HG03139 (cell line): ENCODE measurements around the gene SAMM50.
A peak's percentile ranks its signal among the peaks of the same experiment; 100 is the strongest.

Experiments used
- ATAC-seq: cut with Tn5 transposase; IDR thresholded peaks from one replicate; pipeline ENCODE4 v1.9.1; 2021; ENCODE audit not compliant: unreplicated experiment

Gene SAMM50

GRCh38 chr22:44026630-44027511, 71.6 kb downstream of the SAMM50 start:
- ATAC-seq: peak; percentile 38

DNA sequence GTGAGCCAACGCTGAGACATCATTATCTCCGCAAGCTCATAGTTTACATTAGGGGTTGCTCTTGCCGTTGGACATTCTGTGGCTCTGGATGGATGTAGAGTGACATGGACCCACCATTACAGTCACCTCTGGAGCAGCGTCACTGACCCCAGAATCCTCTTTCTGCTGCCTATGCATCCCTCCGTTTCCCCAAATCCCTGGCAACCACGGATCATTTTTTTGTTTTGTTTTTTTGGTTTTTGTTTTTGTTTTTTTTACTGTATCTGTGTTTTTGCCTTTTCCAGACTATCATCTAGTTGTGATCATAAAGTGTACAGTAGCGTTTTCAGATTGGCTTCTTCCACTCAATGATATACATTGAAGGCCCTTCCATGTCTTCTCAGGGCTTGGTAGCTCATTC, 72.8 kb downstream of the SAMM50 start:
- no peak for ATAC-seq

GRCh38 chr22:44029069-44029468, 73.8 kb downstream of the SAMM50 start:
- ATAC-seq: no peak

- ATAC-seq: no peak
Observed at GRCh38 chr22:44030051-44030701, 74.9 kb downstream of the SAMM50 start.

DNA sequence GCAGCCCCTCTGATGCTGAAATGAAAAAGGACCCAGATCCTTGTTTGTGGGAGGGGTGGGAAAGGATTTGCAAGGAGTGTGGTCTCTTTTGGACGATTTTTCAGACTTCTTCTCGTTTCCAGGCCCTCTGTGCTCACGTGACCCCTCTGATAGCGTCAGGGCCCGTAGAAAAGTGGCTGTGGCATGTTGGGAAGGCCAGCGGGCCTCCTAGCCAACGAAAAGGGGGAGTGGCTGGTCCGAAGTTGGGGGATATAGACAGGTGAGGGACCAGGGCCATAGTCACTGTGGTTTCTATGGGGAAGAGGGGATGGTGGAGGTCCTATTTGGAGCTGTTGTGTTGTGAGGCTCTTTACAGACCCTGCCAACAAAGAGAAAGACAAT, 75.5 kb downstream of the SAMM50 start:
- ATAC-seq: no peak

GRCh38 chr22:44031158-44031952, 76.1 kb downstream of the SAMM50 start:
- ATAC-seq: no peak

DNA sequence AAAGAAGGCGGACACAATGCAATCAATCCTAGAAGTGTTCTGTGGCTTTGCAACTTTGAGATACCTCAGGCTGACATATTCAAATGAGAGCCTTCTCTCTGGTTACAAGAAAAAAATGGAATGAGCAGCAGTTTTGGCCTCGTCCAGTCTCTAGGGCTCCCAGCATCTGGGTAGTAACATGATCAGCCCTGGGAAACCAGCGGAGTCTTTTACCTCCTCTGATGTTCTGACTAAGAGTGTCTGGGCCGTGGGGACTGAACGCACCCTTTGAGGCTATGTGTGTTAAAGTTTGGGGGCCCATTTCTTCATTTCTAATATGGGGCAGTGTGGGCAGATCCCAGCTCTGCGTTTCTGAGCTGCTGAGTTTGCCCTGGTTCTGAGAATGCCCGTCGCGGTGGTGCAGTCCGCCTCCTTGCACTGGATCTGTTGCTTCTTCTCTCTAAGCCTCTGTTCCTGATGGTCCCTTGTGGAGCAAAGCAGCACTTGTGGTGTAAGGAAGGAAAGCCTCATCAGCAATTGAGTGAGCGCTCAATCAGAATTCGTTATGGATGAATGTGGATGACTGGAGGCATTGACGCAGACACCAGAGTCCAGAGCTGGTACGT, 77.0 kb downstream of the SAMM50 start:
- ATAC-seq: no peak

DNA sequence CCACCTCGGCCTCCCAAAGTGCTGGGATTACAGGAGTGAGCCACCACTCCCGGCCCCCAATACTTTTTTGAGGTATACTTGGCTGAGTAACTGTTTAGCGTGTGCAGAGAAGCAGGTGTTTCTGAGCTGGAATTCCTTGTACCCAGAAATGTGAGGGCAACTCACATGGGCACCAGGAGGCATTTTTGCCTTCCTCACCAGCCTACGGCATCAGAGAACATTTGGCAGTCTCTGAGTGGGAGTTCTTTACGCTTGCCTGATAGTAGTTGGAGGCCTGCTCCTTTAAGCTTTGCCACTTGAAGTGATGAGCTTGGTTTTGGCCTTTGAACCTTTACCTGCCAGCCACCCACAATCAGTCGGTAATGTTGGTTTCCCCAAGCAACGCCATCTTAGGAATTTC, 78.0 kb downstream of the SAMM50 start:
- no peak for ATAC-seq

DNA sequence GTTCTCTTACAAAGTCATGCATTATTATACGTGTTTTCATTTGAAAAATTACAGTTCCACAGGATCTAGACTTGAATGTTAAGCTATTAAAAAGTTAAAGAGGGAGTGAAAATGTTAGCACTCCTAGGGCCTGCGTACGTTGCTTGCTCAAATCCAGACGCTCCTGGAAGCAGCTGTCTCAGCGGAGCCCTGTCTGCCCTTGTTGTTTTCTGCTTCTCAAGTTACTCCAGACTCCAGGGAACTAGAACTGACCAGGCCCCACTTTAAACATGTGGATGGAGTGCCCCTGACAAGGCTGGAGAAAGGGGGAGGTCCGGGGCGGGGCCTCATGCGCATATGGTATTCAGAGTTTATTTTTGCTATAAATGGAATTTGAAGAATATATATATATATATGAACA, 78.5 kb downstream of the SAMM50 start:
- ATAC-seq: no peak

GRCh38 chr22:44037519-44038375, 82.5 kb downstream of the SAMM50 start:
- ATAC-seq: no peak

DNA sequence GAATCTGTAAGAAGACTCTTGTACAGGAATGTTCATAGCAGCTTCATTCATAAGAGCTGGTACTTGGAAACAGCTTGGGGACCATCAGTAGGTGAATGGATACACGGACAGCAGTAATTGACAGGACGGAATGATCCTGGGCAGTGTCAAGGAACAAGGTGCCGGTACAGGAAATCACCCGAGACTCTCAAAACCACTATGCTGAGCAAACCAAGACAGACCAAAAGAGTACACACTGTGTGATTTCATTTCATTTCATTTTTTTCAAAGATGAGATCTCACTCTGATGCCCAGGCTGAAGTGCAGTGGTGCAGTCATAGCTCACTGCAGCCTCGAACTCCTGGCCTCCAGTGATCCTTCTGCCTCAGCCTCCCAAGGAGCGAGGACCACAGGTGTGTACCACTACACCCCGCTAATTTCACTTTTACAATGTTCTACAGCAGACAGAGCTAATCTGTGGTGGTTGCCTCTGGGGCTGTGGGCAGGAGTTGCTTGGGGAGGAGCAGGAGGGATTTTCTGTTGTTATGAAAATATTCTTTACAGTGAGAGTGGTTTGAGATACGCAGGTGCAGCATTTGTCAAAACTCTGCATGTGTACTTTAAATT, 84.4 kb downstream of the SAMM50 start:
- no peak for ATAC-seq

- peak; percentile 69 for ATAC-seq
Observed at GRCh38 chr22:44042249-44043218, 87.3 kb downstream of the SAMM50 start.

- ATAC-seq: no peak
Observed at GRCh38 chr22:44045145-44045544, 89.9 kb downstream of the SAMM50 start.
